ENCODE measurements around the gene ZSWIM4. TPM values are rescaled to one million over a fixed set of nuclear protein-coding genes. Genes with fewer than 3 reads are reported as not detected.

Gene ZSWIM4
- total RNA-seq, 1 donor from 2014 or later, result 2.6 TPM

- DNase-seq, result no peak
- Histone ChIP-seq H3K36me3 (peaks cover 25% of the 10 kb centered on the region), H3K4me3 (no peak overlapping the region), H3K27me3 (ENCODE audit: low read depth) (no peaks in the 10 kb centered on the region), H3K9me3 (replicated peaks) (no peaks in the 10 kb centered on the region), H3K4me1 (peaks cover 12% of the 10 kb centered on the region), H3K27ac (replicated peaks) (no peak overlapping the region)
- intact Hi-C loops (cut with micrococcal nuclease), result no loop called here
- TF ChIP-seq CTCF (IDR thresholded peaks at IDR 0.05; ENCODE audit: borderline replicate concordance), result no peak
These were observed 28.7 kb downstream of the ZSWIM4 start for GRCh38 chr19:13823901-13824300.

DNA sequence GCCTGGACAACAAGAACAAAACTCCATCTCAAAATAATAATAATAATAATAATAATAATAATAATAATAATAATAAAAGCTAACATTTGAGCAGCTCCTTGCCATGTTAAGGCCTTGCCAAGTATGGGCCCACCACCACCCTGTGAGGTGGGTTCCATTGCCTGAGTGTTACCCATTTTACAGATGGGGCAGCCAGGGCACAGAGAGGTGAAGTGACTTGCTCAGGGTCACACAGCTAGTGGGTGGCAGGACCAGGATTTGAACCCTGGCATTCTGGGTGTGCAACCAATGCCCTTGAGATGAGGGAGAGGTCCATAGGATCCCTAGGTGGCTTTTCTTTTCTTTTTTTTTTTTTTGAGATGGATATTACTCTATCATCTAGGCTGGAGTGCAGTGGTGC is 29.5 kb downstream of the ZSWIM4 start:
- H3K9me3 ChIP-seq (replicated peaks), result no peaks in the 10 kb centered on the region
- no peak for TF ChIP-seq CTCF (IDR thresholded peaks at IDR 0.05; ENCODE audit: borderline replicate concordance)
- DNase-seq, result no peak
- peaks cover 25% of the 10 kb centered on the region for H3K36me3 ChIP-seq
- H3K27ac ChIP-seq (replicated peaks), result no peak overlapping the region
- H3K4me3 ChIP-seq, result no peak overlapping the region
- intact Hi-C loops (cut with micrococcal nuclease), result no loop called here
- peaks cover 12% of the 10 kb centered on the region for H3K4me1 ChIP-seq
- H3K27me3 ChIP-seq (ENCODE audit: low read depth), result no peaks in the 10 kb centered on the region

DNA sequence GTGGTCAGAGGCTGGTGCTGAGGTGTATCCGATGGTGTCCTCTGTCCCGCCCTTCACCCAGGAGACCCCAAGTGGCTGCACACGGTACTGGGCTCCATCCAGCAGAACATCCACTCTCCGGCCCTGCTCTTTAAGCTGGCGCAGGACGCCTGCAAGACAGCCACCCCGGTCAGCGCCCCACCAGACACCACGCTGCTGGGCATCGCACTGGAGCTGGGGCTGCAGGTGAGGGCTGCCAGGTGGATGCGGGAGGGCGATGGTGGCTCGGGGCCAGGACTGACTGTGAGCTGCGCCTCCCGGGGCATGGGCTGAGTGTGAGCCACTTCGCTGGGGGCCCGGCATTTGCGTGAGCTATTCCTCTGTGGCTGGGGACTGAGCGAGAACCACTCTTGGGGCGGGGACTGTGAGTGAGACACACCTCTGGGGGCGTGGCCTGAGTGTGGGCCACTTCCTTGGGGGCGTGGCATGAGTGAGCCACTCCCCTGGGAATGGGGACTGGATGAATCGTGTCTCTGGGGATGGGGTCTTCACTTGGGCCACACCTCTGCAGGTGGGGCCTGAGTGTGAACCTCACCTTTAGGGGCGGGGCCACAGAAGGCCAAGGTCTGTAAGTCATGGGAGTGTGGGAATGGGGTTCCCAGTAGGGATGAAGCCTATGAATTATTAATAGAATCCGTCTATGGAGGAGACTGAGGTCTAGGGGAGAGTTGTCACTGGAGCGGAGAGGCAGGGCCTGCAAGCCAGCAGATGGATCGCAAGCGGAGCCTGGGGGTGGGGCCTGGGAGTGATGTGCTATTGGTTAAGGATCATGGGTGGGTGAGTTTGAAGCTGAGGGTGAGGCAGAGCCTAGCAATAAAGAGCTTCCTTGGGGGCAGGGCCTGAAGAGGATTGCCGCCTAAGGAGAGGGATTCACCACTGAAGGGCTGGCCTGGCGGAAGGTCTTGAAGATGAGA is 30.5 kb downstream of the ZSWIM4 start:
- no peak overlapping the region for H3K27ac ChIP-seq (replicated peaks)
- H3K9me3 ChIP-seq (replicated peaks), result no peaks in the 10 kb centered on the region
- H3K4me3 ChIP-seq, result no peak overlapping the region
- intact Hi-C loops (cut with micrococcal nuclease), result no loop called here
- no peak for TF ChIP-seq CTCF (IDR thresholded peaks at IDR 0.05; ENCODE audit: borderline replicate concordance)
- H3K4me1 ChIP-seq, result peaks cover 12% of the 10 kb centered on the region
- H3K27me3 ChIP-seq (ENCODE audit: low read depth), result no peaks in the 10 kb centered on the region
- no peak for DNase-seq
- H3K36me3 ChIP-seq, result peaks cover 34% of the 10 kb centered on the region

DNA sequence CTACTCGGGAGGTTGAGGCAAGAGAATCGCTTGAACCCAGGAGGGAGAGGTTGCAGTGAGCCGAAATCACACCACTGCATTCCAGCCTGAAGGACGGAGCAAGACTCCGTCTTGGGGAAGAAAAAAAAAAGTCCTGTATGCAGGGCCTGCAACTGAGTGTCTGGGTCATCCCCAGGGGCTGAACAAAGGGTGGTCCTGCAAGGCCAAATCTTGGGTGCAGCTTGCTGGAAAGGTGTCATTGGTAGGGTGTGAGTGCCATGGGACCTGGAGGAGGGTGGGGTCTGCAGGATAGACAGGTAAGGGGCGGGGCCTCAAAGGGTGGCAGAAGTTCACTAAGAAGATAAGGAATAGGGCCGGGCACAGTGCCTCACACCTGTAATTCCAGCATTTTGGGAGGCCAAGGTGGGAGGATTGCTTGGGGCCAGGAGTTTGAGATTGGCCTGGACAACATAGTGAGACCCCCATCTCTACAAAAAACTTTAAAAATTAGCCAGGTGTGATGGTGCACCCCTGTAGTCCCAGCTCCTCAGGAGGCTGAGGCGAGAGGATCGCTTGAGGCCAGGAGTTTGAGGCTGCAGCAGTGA is 31.5 kb downstream of the ZSWIM4 start:
- no peak for DNase-seq
- H3K4me3 ChIP-seq, result no peak overlapping the region
- no peak overlapping the region for H3K27ac ChIP-seq (replicated peaks)
- no peaks in the 10 kb centered on the region for H3K27me3 ChIP-seq (ENCODE audit: low read depth)
- intact Hi-C loops (cut with micrococcal nuclease), result no loop called here
- peaks cover 12% of the 10 kb centered on the region for H3K4me1 ChIP-seq
- H3K36me3 ChIP-seq, result peaks cover 35% of the 10 kb centered on the region
- H3K9me3 ChIP-seq (replicated peaks), result no peaks in the 10 kb centered on the region
- no peak for TF ChIP-seq CTCF (IDR thresholded peaks at IDR 0.05; ENCODE audit: borderline replicate concordance)

DNA sequence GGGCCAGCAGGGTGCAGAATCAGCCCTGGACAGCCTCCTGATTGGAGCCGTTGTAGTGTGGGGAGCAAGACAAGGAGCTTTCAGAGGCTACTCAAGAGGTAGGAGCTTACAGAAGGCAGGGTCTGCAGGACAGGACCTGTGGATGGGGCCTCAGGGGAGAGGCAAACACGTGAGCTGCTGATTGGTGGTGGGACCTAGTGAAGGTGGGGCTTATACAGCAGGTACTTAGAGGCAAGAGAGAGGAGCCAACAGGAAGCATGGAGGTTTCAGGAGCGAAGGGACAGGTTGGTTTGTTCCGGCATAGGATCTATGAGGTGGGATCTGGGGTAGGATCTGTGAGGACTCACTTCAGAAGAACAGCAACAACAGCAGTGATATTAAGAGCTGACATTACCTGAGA is 32.4 kb downstream of the ZSWIM4 start:
- Histone ChIP-seq H3K27me3 (ENCODE audit: low read depth) (no peaks in the 10 kb centered on the region), H3K36me3 (peaks cover 35% of the 10 kb centered on the region), H3K4me3 (no peak overlapping the region), H3K4me1 (peaks cover 16% of the 10 kb centered on the region), H3K9me3 (replicated peaks) (no peaks in the 10 kb centered on the region), H3K27ac (replicated peaks) (no peak overlapping the region)
- DNase-seq, result no peak
- TF ChIP-seq CTCF (IDR thresholded peaks at IDR 0.05; ENCODE audit: borderline replicate concordance), result no peak
- intact Hi-C loops (cut with micrococcal nuclease), result no loop called here

Data from left ventricle myocardium inferior (tissue), 1 donor.